Right forelimb (tissue), 1 donor: ENCODE data around the gene DPCD.
A peak's percentile ranks its signal among the peaks of the same experiment; 100 is the strongest.

Experiments
- DNase-seq: peaks from one replicate; pipeline ENCODE4 v3.0.0-alpha.2; 2018

DPCD gene

DNA sequence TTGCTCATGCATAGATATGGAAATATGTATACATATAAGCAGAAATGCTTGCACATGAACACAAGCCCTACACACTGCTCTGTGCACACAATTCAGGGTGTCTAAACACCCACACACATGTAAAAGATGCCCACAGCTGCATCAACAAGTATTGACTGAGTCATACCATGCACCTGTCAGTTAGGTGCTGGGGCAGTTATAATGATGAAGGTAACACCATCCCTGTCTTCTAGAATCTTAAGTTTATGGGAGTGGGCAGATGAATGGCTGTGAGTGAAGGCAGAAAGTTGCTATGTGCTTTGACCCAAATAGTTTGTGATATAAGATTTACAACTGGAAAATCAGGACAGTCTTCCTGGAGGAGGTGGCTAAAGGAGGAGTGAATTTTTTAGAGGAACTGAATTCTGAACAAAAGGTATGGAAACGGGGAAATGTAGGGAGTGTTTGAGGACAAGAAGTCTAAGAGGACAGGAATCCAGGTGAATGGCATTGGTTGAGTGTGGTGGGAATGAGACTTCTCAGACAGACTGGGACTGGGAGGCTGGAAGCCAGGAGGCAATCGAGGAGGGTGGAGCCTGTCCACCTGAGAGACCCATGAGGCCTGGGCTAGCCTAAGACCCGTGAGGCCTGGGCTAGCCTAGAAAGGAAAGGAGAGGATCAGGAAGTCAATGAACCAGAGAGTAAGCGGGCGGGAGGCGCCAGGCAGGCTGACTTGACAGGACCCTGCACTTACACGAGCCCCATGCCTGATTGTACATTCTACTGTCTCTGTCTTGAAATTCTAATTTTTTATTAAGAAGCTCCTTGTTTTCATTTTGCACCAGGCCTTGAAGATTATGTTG lies 20.7 kb upstream of the DPCD start:
- no peak for DNase-seq

DNA sequence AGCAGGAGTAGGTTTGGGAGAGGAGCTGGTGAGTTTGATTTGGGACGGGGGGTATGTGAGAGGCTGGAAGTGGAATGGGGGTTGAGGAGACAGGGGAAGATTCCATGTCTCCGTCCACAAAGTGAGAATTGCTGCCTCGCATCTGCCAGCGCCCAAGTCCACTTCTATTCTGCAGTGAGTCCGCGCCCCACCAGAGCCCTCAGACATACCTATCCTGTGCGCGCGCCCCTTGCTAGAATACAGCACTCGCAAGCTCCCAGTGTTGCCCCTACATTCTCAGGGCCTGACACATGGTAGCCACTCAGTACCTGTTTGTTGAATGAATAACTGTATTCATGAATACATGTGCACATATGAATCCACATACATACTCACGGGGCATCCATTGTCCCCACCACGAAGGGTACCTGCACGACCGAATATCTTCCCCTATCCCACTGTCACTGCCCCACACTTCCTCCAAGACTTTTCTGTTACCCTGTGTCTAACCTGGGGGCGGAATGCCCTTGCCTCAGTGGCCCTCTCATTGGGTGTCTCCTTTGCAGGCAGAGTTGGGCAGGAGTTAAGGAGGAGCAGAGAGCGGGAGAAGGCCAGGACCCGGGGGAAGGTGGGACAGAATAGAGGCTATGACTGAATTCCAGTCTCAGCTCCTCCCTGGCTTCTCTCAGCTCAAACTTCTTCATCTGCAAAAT lies 19.9 kb upstream of the DPCD start:
- DNase-seq: peak; percentile 32

DNA sequence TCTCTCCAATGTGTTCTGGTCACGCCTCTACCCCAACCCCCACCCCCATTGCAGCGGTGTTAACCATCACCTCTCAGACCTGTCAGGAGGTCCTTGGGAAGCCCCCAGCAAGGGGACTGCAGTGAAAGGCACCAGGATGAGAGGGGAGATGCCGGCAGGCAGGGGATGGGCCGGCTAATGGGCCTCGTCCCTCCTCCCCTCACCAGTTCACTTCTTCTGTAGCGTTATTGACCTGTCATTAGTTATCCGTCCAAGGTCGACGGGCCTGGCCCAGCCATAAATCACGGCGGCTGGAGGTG lies 18.8 kb upstream of the DPCD start:
- DNase-seq: no peak

DNA sequence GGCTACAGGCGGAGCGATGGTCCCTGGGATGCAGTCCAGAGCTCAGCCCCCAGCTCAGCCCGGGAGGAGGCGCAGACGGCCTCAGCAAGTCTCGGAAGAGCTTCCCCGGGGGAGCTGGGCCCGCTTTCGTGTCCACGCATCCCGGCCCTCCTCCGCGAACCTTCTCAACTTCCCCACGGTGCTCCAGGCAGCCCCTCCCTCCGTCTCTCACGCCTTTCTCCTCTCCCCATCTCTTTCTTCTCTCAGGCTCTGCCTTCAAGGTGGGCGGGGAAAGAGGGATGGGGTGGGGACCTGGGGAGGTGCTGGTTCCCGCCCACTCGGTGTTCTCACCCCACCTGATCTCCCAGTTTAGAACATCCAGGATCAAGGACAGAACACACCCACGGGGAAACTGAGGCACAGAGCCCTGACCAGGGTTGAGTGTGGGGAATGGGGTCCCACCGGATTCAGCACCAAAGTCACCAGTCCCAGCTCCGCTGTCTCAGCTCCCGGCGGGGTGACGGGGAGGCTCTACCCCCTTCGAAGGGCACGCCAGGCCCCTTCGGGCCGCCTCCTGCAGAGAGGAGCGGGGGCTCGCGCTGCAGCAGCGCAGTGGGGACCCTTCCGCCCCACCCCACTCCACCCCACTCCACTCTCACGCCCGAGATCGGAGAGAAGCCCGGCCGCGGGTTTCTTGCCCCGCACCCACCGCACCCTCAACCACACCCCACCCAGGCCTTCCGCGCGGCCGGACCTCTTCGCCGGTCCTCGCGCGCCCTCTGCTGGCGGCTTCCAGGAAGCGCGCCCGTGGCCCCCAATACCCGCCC lies 18.3 kb upstream of the DPCD start:
- peak; percentile 91 for DNase-seq

DNA sequence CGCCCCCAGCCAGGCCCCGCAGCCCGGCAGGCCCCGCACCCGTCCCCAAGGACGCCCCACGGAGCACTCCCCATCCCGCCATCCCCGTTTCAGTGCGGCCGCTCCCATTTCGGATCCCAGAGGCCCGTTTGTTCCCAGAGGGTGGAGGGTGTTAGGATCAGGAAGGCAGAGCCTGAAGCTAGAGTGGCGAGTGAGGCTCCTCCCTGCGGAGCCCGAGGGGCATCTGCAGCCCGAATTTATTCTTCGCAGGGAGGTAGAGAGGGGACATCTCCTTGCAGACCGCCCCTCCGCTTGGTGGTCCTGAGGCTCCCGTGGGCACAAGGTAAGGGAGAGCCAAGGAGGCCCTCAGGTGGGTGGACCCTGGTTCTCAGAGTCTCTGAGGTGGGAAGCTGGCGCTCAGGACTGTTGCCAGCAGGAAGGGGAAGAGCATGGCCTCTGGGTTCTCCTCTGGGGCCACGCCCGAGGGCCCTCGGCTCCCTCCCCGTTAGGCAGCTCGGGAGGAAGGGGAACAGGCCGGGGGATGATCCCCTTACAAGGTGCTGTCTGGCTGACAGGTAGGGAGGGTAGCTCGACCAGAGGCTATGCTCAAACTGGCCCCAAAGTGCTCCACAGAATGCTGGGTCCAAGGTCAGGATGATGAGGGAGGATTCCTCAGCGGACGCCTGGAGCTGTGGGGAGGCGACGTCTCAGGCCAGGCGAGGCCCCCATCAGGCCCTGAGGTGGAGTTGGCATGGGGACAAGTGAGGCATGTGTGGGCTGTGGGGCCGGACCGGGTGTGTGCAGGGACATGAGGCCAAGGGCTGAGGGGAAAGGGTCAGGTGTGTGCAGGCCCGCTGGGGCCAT lies 17.5 kb upstream of the DPCD start:
- DNase-seq: no peak

DNA sequence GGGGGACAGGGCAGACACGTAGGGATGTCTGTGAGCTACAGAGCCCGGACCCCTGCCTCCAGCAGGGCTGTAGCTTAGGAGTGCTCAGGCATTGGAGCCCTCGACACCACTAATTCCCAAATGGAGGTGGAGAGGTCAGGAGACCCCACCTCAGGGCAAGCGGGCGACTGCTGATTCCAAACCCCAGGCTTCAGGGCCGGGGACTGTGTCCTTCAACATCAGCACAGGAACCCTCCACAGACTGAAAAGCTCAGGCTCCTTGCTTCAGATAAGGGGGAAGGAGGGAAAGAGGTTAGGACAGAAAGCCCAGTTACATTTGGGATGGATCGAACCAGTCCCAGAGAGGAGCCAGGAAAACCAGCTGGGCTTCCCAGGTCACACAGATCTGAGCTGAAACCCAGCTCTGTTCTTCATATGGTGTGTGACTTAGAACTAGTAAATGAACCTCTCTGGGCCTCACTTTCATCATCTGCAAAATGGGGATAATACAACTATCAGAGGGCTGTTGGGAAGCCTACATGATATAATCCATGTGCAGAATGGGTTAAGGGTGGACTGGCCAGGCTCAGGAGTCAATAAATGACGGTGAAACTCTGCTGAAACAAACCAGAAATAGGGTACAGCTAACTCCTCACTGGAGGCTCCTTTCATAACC lies 16.7 kb upstream of the DPCD start:
- no peak for DNase-seq

DNA sequence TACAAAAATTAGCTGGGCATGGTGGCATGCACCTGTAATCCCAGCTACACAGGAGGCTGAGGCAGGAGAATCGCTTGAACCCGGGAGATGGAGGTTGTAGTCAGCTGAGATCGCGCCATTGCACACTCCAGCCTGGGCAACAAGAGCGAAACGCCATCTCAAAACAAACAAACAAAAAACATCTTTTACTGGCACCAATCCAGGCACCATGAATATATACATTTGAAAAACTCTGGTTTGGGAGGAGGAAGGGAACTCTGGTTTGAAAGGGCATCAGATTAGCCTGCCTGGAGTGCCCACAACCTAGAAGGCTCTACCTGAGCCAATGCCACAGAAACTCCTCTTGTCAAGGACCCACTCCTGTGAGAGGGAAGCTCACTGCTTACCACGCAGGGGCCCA lies 16.0 kb upstream of the DPCD start:
- no peak for DNase-seq

DNA sequence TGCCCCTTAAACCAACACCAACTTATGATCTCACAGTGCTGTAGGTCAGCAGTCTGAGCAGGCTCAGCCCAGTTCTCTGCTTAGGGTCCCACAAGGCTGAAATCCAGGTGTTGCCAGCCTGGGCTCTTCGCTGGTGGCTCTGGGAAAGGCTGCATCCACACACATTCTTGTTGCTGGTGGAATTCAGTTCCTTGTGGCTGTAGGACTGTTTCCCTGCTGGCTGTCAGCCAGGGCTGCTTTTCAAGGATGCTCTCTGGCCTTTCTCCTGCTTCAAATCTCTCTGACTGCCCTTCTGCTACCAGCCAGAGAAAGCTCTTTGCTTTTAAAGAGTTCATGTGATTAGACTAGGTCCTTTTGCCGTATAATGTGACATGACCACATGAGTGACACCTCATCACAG lies 15.3 kb upstream of the DPCD start:
- DNase-seq: no peak

DNA sequence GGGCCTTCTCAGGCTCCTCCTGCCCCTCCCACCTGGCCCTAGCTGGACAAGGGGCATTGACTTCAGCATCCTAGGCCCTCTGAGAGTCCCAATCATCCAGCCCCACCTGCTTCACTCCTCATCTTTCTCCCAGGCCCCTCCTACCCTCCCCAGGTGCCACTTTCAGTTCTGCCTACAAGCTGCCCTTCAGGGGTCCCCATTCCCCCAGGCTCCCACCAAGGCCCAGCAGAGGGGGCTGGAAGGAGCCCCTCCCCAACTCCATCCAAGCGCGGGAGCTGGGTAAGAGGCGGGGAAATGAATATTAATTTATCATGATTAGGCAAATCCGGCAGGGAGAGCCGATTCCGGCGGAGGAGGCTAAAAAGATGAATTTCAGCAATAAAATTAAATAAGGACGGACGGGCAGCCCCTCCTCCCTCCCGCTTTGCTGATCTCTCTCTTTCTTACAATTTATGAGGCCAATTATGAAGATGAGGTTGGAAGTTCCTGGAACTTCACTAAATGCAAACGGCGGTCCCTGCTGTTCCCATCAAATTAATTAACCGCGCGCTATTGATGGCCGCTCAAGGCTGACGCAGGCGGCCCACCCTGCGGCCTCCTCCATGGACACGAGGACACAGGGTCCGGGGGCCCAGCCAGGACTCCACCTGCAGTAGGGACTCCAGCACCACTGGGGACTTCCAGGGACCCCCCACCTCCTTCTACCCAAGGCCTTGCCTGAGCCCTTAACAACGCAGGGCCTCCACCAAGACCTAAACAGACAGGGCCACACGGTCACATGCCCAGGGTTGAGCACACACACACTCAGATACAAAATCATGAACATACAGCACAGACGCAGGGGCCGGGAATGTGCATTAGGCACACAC lies 14.0 kb upstream of the DPCD start:
- peak; percentile 37 for DNase-seq

DNA sequence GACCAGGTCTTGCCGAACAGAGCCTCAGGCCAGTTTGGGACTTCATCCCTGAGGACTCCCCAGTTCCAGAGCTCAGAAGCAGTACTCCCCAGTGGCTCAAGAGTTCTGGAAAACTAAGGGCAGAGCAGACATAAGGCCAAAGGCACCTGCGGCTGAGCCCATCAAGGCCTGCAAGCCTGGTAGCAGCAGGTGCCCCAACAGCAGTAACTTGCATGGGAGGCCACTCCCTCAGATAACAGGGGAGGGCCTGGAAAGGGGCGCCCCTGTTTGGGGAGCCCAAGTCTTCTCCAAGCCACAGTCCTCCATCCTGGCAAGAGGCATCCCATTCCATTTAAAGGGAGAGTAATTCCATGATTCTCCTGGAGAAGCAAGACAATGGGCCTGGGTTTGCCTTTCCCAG lies 13.0 kb upstream of the DPCD start:
- DNase-seq: no peak

DNA sequence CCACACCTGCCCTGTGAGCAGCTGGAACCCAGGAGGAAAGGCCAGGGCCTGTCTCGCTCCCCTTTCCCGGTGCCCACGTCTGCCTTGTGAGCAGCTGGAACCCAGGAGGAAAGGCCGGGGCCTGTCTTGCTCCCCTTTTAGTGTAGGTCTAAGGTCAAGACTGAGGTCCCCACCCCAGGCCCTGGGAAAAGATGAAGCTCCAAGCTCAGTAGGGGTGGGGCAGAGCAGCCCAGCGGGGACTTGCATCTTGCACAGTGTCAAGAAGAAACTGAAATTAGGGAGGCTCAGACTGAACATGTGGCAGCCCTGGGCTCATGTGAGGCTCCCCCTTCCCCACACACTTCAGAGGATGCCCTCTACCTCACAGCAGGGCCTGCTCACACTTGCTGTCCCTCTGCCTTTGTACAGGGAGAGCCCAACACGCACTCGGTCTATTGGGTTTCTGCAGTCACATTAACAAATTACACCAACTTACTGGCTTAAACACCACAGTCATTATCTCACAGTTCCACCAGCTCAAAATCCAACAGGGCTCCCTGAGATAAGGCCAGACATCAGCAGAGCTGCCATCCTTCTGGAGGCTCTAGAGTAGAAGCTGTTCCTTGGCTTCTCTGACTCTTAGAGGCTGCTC lies 12.4 kb upstream of the DPCD start:
- DNase-seq: no peak

DNA sequence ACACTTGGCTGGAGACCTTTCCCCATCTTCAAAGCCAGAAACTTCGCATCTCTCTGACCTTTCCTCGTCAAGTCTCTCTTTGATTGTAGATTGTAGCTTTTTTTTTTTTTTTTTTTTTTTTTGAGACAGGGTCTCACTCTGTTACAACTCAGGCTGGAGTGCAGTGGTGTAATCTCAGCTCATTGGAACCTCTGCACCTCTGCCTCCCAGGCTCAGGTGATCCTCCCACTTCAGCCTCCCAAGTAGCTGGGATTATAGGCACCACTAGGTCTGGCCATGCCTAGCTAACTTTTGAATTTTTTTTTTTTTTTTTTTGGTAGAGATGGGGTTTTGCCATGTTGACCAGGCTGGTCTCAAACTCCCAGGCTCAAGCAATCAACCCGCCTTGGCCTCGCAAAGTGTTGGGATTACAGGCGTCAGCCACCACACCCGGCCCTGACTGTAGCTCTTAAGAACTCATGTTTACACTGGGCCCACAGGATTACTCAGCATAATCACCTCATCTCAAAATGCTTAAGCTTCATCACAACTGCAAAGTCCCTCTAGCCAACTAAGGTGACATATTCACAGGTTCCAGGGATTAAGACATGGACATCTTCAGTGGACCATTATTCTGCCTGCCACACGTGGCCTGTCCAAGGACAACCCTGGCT lies 11.8 kb upstream of the DPCD start:
- DNase-seq: no peak

DNA sequence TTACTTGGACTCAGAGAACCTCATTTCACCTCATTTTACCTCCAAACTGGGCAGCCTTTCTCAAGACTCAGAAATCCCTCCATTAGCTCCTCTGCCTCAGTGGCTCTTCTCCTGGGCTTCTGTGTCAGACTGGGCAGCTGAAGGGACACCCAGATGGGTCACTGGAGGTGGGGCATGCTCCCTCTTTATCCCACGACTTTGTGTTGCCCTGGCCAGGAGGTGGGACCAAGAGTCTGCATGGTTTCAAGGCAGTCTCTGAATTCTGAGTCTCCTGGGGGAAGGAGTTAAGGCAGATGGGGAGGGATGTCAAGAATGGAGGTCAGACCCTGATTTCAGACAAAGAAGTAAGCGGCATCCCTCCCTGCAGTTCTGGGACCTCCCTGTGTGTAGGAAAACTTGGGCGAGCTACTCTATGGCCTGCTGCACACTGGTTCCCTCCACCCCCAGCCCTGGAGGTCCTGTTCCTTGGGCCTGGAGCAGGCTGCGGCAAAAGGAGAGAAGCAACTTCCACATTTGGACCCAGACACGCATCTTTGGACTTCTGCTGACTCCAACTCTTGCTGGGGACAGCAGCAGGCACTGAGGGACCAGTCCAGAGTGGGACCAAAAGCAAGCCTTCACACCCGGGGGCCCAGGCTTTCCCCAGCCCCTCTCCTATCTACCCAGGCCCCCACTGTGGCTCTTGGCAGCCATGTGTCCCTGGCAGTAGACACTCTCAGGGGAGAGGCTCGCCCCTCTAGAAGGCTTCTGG lies 10.8 kb upstream of the DPCD start:
- no peak for DNase-seq

DNA sequence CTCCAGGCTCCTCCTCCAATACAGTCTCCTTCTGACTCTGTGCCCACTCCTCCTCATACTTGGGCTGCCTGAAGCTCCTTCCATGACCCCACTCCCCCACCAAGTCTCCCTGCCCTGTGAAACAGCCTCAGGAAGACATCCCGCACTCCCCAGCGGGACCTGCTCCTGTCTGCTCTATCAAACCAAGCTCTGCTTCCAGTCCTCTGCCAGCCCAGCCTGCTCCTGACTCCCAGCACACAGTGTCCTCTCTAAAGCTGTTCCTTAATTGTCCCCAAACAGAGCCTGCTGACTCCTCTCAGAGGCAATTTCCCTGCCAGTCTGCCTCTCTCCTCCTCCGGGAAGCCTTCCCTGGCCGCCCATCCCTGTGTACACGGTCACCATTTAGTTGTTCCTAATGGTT lies 9.9 kb upstream of the DPCD start:
- no peak for DNase-seq

DNA sequence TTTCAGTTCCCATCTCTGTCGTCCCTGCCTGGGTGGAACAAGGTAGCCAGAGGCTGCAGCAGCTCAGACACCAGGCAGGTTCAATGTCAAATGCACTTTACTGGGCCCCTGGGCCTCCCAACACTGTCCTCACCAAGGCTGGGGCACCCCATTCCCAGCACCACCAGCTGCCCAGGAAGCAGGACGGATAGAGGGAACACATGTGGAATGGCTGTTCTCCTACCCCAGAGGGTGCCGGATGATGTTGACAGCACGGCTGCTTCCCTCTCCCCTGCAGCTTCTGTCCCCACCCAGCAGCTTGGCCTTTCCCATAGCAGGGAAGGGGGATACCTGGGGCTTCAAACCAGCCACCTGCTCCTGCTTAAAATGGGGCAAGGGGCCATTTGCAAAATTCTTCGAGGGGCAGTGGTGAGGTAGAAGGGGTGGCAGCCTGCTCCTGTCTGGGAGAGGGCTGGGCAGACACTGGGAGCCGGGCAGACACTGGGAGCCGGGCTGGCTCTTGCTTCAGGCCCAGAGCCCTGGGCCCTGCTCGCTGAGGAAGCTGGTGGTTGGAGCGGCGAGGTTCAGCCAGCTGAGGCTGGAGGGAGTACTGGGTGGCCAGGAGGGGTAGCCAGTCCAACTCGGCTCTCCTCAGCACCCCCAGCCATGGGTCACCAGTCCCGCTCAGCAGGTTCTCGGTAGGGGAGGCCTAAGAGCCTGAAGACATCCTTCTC lies 9.2 kb upstream of the DPCD start:
- no peak for DNase-seq

DNA sequence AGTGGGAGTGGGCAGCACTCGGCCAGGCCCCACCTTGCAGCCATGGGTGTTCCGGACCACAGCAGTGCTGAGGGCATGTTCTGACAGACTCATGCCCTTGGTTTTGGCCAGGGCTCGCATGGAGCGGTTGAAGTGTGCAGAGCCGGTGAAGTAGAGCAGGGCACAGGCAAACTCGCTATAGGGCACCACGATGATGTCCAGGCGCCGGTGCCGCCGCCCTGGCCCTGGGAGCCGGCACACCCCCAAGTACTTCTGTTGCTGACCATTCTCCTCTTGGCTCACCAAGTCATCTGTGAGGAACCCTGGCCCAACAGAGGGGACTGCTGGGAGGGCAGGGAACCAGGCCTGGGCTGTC lies 8.6 kb upstream of the DPCD start:
- DNase-seq: no peak

DNA sequence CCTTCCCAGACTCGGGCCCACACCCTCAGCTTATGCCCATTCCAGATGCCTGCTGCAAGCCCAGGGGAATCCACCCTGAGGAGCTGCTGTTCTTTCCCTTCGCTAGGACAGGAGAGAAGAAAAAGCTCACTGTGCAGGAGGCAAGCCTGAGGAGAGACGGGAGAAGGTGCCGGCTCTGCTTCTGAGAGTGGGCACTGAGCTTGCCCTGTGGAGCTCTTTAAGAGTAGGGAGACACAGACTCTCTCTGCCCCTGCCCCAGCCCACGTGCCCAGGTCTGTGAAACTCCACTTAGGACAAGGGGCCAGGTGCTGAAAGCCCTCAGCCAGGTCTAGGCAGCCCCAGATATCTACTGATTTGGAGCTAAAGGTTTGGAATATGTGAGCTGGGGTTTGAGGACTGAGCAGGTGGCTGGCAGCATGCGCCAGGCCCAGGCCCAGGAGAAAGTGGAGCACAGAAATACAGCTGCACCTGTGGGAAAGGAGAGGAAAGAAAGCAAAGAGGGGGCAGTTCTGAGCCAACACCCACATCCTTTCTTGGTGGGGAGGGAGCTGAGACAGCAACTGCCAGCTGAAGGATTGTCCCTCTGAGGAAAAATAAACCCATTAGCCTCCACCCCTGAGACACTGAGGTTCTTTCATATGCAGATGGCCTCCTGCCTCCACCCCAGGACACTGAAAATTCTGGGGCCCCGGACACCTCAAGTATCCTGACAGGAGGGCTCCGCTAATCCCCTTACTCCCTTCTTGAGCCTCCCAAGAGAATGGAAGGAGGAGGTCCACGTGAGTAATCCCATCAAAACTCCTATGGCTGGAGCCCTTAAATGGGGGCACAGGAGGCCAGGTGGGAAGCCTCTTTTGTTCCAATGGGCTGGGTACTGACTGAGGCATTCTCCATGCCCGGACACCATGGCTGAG lies 7.4 kb upstream of the DPCD start:
- DNase-seq: no peak

DNA sequence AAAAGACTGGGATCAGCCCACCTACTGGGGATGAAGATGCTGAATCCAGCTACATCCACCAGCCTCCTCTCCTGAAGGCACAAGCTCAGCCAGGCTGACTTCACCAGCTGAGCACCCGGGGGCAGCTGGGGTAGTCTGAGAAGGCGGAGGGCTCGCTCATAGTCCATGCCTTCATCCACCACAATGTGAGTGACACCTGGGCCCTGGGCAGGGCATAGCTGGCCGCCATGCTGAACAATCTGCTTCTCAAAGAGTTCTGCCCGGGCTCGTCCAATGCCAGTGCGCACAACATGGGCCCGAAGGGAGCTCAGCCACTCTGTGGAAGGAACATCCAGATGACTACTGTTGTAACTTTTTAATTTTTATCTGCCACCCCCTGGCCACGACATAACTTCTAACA lies 2.3 kb upstream of the DPCD start:
- DNase-seq: no peak
